GM21515 (cell line): ENCODE measurements around the gene CPSF3.
"Not testable (repeated sequence)": the region's sequence is repeated elsewhere in the genome, so short reads cannot be mapped to it uniquely, and the experiment has no call there.

Experiments
- ATAC-seq: cut with Tn5 transposase; IDR thresholded peaks from one replicate; pipeline ENCODE4 v1.9.1; 2021; ENCODE audit not compliant: unreplicated experiment

Gene CPSF3

GRCh38 chr2:9498210-9498609, 74.8 kb downstream of the CPSF3 start:
- no peak for ATAC-seq

- ATAC-seq, result no peak
Measured at GRCh38 chr2:9508931-9509330, 85.5 kb downstream of the CPSF3 start.

GRCh38 chr2:9513946-9514345, 90.5 kb downstream of the CPSF3 start:
- ATAC-seq, result not testable (repeated sequence)

GRCh38 chr2:9517118-9517782, 93.8 kb downstream of the CPSF3 start:
- no peak for ATAC-seq

- ATAC-seq, result no peak
Measured at GRCh38 chr2:9518163-9518562, 94.7 kb downstream of the CPSF3 start.

- ATAC-seq, result no peak
Measured at GRCh38 chr2:9518780-9519179, 95.3 kb downstream of the CPSF3 start.

- ATAC-seq, result no peak
Measured at GRCh38 chr2:9519250-9519649, 95.8 kb downstream of the CPSF3 start.
